GM12891 (cell line): ENCODE results near the gene CFAP410.
A peak's percentile ranks its signal among the peaks of the same experiment; 100 is the strongest.
"Not testable (repeated sequence)": the region's sequence is repeated elsewhere in the genome, so short reads cannot be mapped to it uniquely, and the experiment has no call there.

Experiments
- DNase-seq: peaks from one replicate; pipeline ENCODE4 v3.0.0; 2011; ENCODE audit warnings: low spot score; ENCODE audit not compliant: insufficient read length
- FAIRE-seq: peaks from 2 replicates; lab custom pipeline; 2011; peaks lifted over from hg19 to GRCh38; lab: Jason Lieb, UNC
- PAX5 ChIP-seq: IDR thresholded peaks from 2 replicates; pipeline ENCODE4 v1.6.1; 2011; ENCODE audit warnings: low read length, moderate library complexity, mild to moderate bottlenecking; ENCODE audit not compliant: insufficient read depth, severe bottlenecking
- POLR2A ChIP-seq: IDR thresholded peaks from 2 replicates; pipeline ENCODE4 v1.6.1; 2011; ENCODE audit warnings: low read depth, low read length, control low read depth
- POLR2AphosphoS5 ChIP-seq: IDR thresholded peaks from 2 replicates; pipeline ENCODE4 v1.6.1; 2011; ENCODE audit warnings: low read depth, low read length, control low read depth
- POU2F2 ChIP-seq: IDR thresholded peaks from 2 replicates; pipeline ENCODE4 v1.6.1; 2011; ENCODE audit warnings: low read depth, mild to moderate bottlenecking, control low read depth, low read length, moderate library complexity
- SPI1 ChIP-seq: IDR thresholded peaks from 2 replicates; pipeline ENCODE4 v1.6.1; 2011; ENCODE audit warnings: low read depth, low read length, control low read depth
- TAF1 ChIP-seq: IDR thresholded peaks from 2 replicates; pipeline ENCODE4 v1.6.1; 2011; ENCODE audit warnings: low read depth, low read length, control low read depth

Gene CFAP410

DNA sequence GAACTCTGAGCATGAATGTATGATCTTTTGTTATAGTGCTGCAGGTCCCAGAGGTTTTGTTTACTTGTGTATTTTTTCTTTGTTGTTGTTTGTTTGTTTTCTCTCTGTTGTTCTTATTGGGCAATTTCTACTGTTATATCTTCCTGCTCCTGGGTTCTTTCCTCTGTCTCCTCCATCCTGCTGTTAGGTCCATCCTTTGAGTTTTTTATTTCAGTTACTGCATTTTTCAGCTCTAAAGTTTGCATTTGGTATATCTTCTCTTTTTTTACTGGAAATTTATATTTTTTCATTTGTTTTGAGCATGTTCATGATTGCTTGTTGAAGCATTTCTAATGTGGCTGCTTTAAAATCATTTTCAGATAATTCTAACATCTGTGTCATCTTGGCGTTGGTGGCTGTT, 24.1 kb upstream of the CFAP410 start:
- TF ChIP-seq POLR2A (no peak), TAF1 (no peak), POU2F2 (no peak), PAX5 (no peak), POLR2AphosphoS5 (no peak), SPI1 (no peak)
- no peak for FAIRE-seq
- no peak for DNase-seq

DNA sequence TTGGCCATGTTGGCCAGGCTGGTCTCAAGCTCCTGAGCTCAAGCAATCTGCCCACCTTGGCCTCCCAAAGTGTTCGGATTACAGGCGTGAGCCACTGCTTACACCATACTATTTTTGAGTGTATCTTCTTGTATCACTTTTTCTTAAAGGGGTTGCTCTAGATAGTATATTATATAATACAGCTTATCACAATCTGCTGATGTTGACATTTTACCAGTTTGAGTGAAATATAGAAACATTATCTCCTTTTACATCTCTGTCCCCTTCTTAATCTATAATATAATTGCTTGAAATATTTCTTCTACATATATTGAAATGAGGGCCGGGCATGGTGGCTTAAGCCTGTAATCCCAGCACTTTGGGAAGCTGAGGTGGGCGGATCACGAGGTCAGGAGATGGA, 22.7 kb upstream of the CFAP410 start:
- not testable (repeated sequence) for FAIRE-seq, DNase-seq

DNA sequence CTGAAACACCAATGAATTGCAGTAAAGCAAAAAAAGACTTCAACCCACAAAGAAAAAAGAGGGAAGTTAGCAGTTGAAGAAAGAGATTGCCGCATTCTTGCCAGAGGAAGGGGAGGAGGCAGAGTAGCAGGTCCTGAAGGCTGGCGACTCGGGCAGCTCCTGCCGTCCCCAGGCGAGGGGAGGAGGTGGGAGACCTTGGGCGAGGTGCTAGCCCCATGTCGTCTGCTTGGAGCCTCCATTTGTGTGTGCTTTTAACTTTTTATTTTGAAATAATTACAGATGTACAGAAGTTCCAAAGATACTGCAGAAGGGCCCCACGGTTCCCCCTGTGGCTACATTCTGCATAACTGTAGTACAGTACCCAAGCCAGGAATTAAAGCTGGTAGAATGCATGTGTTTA, 21.0 kb upstream of the CFAP410 start:
- DNase-seq (no peak), FAIRE-seq (no peak)
- TF ChIP-seq TAF1 (no peak), POLR2AphosphoS5 (no peak), POU2F2 (no peak), SPI1 (no peak), PAX5 (no peak), POLR2A (no peak)

DNA sequence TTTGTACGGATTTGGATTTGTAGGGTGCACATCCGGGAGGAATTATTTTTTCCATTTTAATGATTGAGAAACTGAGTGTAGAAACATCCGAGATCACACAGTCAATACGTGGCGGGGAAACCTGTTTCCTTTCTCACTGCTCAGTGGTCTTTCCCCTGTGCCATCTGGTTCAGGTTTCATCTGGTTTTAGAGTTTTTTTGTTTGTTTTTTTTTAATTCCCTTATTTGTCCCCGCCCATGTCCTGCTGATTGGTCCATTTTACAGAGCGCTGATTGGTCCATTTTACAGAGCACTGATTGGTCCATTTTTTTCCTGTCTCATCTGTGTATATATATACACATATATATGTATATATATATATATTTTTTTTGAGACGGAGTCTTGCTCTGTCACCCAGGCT, 20.2 kb upstream of the CFAP410 start:
- TF ChIP-seq PAX5 (no peak), TAF1 (no peak), POLR2AphosphoS5 (no peak), SPI1 (no peak), POLR2A (no peak), POU2F2 (no peak)
- FAIRE-seq = no peak
- no peak for DNase-seq

DNA sequence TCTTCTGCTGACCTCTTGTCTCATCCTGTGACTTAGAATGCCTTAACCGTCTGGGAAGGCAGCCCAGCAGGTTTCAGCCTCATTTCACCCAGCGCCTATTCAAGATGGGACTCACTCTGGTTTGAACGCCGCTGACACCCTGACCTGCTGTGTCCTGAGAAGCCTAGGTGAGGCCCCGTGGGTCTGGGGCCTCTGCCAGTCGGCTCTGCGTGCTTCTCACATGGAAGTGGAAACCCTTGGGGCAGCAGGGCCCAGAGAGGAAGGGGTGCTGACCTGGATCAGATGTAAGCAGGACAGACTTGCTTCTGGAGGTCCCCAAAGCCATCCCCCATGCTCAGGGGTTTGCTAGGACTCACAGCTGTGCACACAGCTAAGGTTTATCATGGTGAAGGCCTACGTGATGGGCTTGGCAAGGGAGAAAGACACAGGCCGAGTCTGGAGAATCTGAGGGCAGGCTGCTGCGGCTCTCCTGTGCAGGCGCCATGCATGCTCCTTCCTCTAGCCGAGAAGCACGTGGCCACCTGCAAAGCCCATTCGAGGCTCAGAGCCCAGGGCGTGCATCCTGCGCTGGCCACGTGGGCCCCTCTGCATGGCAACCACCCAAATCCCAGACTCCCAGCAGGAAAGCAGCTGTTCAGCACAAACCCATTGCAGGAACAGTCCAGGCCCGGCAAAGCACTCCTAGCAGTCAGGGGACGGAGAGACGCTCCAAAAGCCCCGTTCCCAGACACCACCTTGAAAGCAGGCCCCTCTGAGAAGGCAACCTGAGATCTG, 18.1 kb upstream of the CFAP410 start:
- DNase-seq (no peak), FAIRE-seq (no peak)
- TF ChIP-seq POLR2AphosphoS5 = no peak
- no peak for TF ChIP-seq POLR2A
- TF ChIP-seq PAX5 = no peak
- TF ChIP-seq POU2F2 = no peak
- TF ChIP-seq TAF1 = no peak
- no peak for TF ChIP-seq SPI1

DNA sequence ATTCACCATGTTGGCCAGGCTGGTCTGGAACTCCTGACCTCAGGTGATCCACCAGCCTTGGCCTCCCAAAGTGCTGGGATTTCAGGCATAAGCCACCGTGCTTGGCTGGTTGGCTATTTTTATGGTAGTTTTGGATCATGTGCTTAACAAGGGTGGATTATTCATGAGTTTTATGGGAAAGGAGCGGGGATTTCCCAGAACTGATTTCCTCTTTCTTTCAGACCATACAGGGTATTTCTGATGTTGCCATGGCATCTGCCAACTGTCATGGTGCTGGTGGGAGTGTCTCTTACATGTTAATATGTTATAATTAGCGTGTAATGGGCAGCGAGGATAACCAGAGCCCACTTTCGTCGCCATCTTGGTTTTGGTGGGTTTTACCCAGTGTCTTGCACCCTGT, 17.4 kb upstream of the CFAP410 start:
- DNase-seq = no peak
- TF ChIP-seq PAX5 = no peak
- TF ChIP-seq SPI1 = peak; percentile 48; the same call in 1 of the 2 replicates
- TF ChIP-seq POU2F2 = no peak
- TF ChIP-seq POLR2AphosphoS5 = no peak
- TF ChIP-seq TAF1 = no peak
- no peak for TF ChIP-seq POLR2A
- peak; percentile 74 for FAIRE-seq

DNA sequence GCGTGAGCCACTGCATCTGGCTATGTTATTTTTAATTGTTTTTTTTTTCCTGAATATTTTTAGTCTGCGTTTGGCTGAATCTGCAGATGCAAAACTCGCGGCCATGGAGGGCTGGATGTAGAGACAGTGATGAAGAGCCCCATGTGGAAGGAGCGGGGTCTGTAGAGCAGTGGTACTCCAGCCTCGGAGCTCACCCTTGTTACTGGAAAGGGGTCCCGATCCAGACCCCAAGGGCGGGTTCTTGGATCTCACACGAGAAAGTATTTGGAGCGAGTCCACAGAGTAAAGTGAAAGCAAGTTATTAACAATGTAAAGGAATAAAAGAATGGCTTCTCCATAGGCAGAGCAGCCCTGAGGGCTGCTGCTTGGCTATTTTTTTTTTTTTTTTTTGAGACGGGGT, 17.0 kb upstream of the CFAP410 start:
- no peak for FAIRE-seq
- no peak for TF ChIP-seq POU2F2
- TF ChIP-seq POLR2A = no peak
- no peak for TF ChIP-seq POLR2AphosphoS5
- TF ChIP-seq TAF1 = no peak
- no peak for TF ChIP-seq SPI1
- no peak for TF ChIP-seq PAX5

DNA sequence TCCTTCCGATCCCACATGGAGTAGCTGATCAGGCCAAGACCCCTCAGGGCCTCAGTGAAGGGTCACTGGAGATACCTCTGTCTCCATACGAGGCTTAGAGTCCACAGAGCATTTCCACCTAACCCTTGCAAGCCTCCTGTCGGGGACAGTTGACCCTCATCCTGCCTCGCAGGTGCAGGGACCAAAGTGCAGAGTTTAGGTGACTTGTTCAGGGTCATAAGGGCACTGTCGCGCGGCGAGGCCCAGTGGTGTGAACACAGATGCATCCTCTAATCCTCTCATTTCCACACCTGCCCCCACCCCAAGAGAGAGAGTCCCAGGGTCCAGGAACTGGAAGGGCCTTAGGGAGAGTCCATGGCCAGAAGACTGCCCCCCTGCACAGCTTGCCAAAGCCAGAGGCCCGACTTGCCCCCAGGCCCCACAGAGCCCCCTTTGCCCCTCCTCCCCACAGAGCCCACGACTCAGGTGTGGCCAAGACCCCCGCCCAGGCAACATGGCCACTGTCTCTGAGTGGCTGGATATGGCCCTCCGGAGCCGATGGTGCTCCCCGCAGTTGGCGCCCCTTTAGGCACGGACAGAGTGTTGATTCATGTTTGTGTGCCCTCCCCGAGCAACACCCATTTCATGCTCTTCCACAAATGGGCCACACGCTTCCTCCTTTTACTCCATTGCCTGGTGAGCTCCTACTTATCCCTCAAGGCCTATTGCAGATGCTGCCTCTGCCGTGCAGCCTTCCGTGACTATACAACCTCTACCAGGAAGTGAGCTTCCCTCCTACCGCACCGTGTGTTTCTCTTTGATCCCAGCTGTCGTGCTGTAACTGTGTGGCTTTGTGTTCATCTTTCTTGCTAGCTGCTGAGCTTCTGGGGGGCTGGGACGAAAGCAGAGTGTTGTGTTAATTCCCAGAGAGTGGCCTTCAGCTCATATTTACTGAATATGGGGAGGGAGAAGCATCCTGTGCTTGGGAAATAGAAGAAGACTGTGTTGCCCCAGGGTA, 15.9 kb upstream of the CFAP410 start:
- peak; percentile 96 for FAIRE-seq

More for the DNA sequence above, 17.0 kb upstream of the CFAP410 start:
- no peak for DNase-seq

DNA sequence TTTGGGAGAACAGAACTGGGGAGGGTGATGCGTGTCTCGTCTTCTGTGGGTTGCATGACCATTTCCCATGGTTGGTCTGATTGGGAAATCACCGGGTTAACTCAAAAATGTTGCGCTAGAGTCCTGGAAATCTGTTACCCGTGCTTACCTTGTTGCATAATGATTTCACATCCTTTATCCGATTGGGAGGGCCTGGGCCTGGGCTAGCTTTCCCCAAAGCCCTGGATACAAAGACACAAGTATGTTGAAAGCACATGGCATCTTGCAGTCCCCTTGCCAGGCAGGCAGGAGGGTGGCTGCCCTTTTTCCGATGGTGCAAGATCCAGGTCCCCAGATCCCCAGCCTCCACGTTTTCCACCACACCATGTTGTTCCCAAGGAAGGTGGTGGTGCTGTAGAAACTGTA, 14.8 kb upstream of the CFAP410 start:
- FAIRE-seq = no peak
- no peak for DNase-seq
- TF ChIP-seq POLR2AphosphoS5 = no peak
- no peak for TF ChIP-seq POLR2A
- TF ChIP-seq PAX5 = no peak
- TF ChIP-seq TAF1 = no peak

More for the DNA sequence above, 15.9 kb upstream of the CFAP410 start:
- no peak for DNase-seq
- TF ChIP-seq POLR2A (no peak), SPI1 (peak; percentile 51; the same call in 1 of the 2 replicates), PAX5 (peak; percentile 83)
